Measurements from ENCODE around the gene MRPL36. TPM values are rescaled to one million over a fixed set of nuclear protein-coding genes. Genes with fewer than 3 reads are reported as not detected.
"Not testable (repeated sequence)": the region's sequence is repeated elsewhere in the genome, so short reads cannot be mapped to it uniquely, and the experiment has no call there.

MRPL36 gene
- total and polyA plus RNA-seq, 7 experiments from 2014 or later, result 14.1 to 77.5 (median 32.4) TPM

- Mint-ChIP-seq H3K27ac (peak within 1 kb of the TSS; percentile 95 to 100 (median 99)), H3K27me3 (no peaks in the 10 kb centered on the region), H3K4me1 (peaks cover 37 to 70% (median 55%) of the 10 kb centered on the region in 7 donors), H3K4me3 (peak within 1 kb of the TSS; percentile 93 to 100 (median 99)), H3K9me3 (peaks cover 0 to 4% (median 0%) of the 10 kb centered on the region in 11 donors), H3K36me3 (peaks cover 13 to 34% (median 16%) of the 10 kb centered on the region in 5 donors)
- Histone ChIP-seq H3K4me1 (ENCODE audit: control insufficient read depth in 2 of 2, insufficient read depth in 2 of 2, low read length in 2 of 2) (peaks cover 12 to 13% of the 10 kb centered on the region in 2 donors), H3K4me3 (ENCODE audit: low read length) (peak within 1 kb of the TSS; percentile 63), H3K27ac (ENCODE audit: low read depth, low read length) (peak within 1 kb of the TSS; percentile 88), H3K9me3 (ENCODE audit: control insufficient read depth in 2 of 3, low read length in 3 of 3) (no peaks in the 10 kb centered on the region), H3K27me3 (ENCODE audit: control insufficient read depth in 2 of 2, insufficient read depth in 2 of 2, low read length in 2 of 2) (no peaks in the 10 kb centered on the region), H3K36me3 (ENCODE audit: control insufficient read depth in 2 of 3, insufficient read depth in 3 of 3, low read length in 3 of 3) (peaks cover 4 to 63% (median 6%) of the 10 kb centered on the region in 3 experiments)
- DNase-seq (peak; percentile 56 to 80 (median 69)), ATAC-seq (peak; percentile 73)
- CTCF ChIA-PET, result interaction anchor here (1.0 kb wide), 1 partner anchor 133 kb away, joined by 3 read pairs; no protein-coding TSS in a partner anchor
- intact Hi-C loops (cut with micrococcal nuclease), result loop anchor here (1.0 to 10.0 kb wide), 10 partner anchors 9 to 1187 kb away; partner anchors contain the start of genes CEP72 (in 1 of the 2), CLPTM1L (in 1 of the 2), LPCAT1 (in 1 of the 2) and SLC12A7 (in 1 of the 2)
- POLR2A ChIA-PET, result interaction anchor here (0.9 to 2.6 kb wide), 12 partner anchors 8 to 1583 kb away, joined by 3 to 14 read pairs (median 4); partner anchors contain the start of genes CCDC127 and SDHA
Measured at GRCh38 chr5:1801222-1801966, 1.8 kb upstream of the MRPL36 start, which contains the start of gene NDUFS6. Gene NDUFS6 (plus strand): TSS chr5:1801407. CDS start chr5:1801418, 11 bp downstream.

DNA sequence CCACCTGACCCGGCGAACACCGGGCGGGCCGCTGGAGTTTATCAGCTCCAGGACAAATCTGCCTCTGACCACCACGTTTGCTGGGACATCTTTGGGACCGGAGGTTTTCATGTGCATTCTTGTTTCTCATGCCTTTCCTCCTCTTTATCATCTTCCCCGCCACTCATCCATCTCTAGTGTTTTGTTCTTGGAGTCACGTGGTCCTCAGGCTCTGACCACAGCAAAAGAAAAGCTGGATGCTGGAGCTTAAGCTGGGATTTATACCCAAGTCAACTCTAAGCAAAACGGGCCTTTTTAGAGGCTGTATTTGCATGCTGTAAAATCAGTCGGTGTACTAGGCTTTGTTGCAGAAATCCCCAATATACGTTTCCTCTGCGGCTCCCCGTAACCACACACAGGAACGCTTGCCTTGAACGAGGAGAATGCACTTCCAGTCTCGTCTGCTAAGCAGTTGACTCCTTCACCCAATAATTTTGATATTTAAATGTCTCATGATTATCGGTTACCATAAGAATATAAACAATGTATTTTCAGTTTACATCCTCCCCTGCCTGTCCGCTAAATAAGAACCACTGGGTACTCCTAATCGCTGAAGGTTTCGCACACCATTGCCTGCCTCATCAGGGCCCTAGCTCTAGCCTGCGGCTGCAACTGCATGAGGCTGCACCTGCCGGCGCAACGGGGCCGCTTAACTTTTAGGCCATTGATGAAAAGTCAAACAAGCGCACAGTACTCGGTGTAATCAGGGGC, 1.0 kb upstream of the MRPL36 start:
- peaks cover 0 to 4% (median 0%) of the 10 kb centered on the region in 11 donors for H3K9me3 Mint-ChIP-seq
- ATAC-seq, result peak; percentile 65
- peak overlapping the region; percentile 95 to 100 (median 99) for H3K27ac Mint-ChIP-seq
- peaks cover 38 to 68% (median 54%) of the 10 kb centered on the region in 7 donors for H3K4me1 Mint-ChIP-seq
- H3K27ac ChIP-seq (ENCODE audit: low read depth, low read length), result peak overlapping the region; percentile 88
- peak overlapping the region; percentile 93 to 100 (median 99) for H3K4me3 Mint-ChIP-seq
- peaks cover 4 to 63% (median 6%) of the 10 kb centered on the region in 3 experiments for H3K36me3 ChIP-seq (ENCODE audit: control insufficient read depth in 2 of 3, insufficient read depth in 3 of 3, low read length in 3 of 3)
- peak in 7 of 9 donors; percentile 62 to 75 (median 67) for DNase-seq
- H3K36me3 Mint-ChIP-seq, result peaks cover 13 to 31% (median 15%) of the 10 kb centered on the region in 5 donors
- ChIA-PET CTCF (interaction anchor here (0.9 to 1.0 kb wide), 2 partner anchors 63 to 133 kb away, joined by 3 read pairs; no protein-coding TSS in a partner anchor), POLR2A (interaction anchor here (0.6 to 2.6 kb wide), 13 partner anchors 8 to 1582 kb away, joined by 3 to 14 read pairs (median 4); partner anchors contain the start of genes CCDC127 and SDHA)
- H3K4me3 ChIP-seq (ENCODE audit: low read length), result peak overlapping the region; percentile 63
- intact Hi-C loops (cut with micrococcal nuclease), result loop anchor here (1.0 to 10.0 kb wide), 10 partner anchors 8 to 1186 kb away; partner anchors contain the start of genes CEP72 (in 1 of the 2), CLPTM1L (in 1 of the 2), LPCAT1 (in 1 of the 2) and SLC12A7 (in 1 of the 2)
- H3K27me3 ChIP-seq (ENCODE audit: control insufficient read depth in 2 of 2, insufficient read depth in 2 of 2, low read length in 2 of 2), result no peaks in the 10 kb centered on the region
- peaks cover 12 to 13% of the 10 kb centered on the region in 2 donors for H3K4me1 ChIP-seq (ENCODE audit: control insufficient read depth in 2 of 2, insufficient read depth in 2 of 2, low read length in 2 of 2)
- H3K9me3 ChIP-seq (ENCODE audit: control insufficient read depth in 2 of 3, low read length in 3 of 3), result no peaks in the 10 kb centered on the region
- H3K27me3 Mint-ChIP-seq, result no peaks in the 10 kb centered on the region

DNA sequence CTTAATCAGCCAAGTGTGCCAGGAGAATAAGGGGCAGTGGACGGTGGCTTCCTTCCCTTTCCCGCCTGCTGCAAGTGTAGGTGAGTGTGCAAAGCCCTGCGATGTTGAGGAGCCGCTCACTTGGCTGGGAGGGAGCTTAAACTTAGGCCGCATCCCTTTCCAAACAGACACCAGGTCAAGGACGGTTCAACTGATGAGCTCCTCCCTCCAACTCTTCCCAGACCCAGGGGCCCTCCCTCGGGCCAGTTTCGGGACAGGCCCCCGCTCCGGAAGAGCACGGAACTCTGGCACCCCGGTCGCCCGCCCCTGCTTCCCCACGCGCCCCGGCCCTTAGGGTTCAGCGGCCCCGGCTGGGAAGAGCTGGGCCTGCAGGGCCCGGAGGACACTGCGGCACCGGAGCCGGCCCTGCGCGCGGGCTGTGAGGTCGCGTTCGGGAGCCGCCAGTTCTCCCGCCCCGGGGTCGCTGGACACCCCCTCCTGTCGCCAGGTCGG, 481 bp downstream of the MRPL36 start:
- ChIA-PET POLR2A (no interaction called here), CTCF (no interaction called here)
- intact Hi-C loops (cut with micrococcal nuclease), result loop anchor here (1.0 to 10.0 kb wide), 3 partner anchors 36 to 1014 kb away; partner anchors contain the start of genes CLPTM1L (in 1 of the 2) and ZDHHC11B (in 1 of the 2)
- peaks cover 13 to 24% (median 14%) of the 10 kb centered on the region in 5 donors for H3K36me3 Mint-ChIP-seq
- H3K36me3 ChIP-seq (ENCODE audit: control insufficient read depth in 2 of 3, insufficient read depth in 3 of 3, low read length in 3 of 3), result peaks cover 0 to 48% (median 4%) of the 10 kb centered on the region in 3 experiments
- H3K27ac Mint-ChIP-seq, result peak overlapping the region in 8 of 9 donors; percentile 74 to 99 (median 87)
- H3K9me3 Mint-ChIP-seq, result peaks cover 0 to 4% (median 0%) of the 10 kb centered on the region in 11 donors
- H3K27ac ChIP-seq (ENCODE audit: low read depth, low read length), result peak overlapping the region; percentile 88
- DNase-seq (peak in 5 of 9 donors; percentile 10 to 64 (median 26)), ATAC-seq (peak; percentile 36)
- H3K4me3 Mint-ChIP-seq, result peak overlapping the region; percentile 77 to 100 (median 98)
- H3K4me1 ChIP-seq (ENCODE audit: control insufficient read depth in 2 of 2, insufficient read depth in 2 of 2, low read length in 2 of 2), result peaks cover 12 to 13% of the 10 kb centered on the region in 2 donors
- no peaks in the 10 kb centered on the region for H3K27me3 Mint-ChIP-seq
- no peaks in the 10 kb centered on the region for H3K9me3 ChIP-seq (ENCODE audit: control insufficient read depth in 2 of 3, low read length in 3 of 3)
- peak overlapping the region; percentile 63 for H3K4me3 ChIP-seq (ENCODE audit: low read length)
- H3K4me1 Mint-ChIP-seq, result peaks cover 41 to 64% (median 55%) of the 10 kb centered on the region in 7 donors
- no peaks in the 10 kb centered on the region for H3K27me3 ChIP-seq (ENCODE audit: control insufficient read depth in 2 of 2, insufficient read depth in 2 of 2, low read length in 2 of 2)

DNA sequence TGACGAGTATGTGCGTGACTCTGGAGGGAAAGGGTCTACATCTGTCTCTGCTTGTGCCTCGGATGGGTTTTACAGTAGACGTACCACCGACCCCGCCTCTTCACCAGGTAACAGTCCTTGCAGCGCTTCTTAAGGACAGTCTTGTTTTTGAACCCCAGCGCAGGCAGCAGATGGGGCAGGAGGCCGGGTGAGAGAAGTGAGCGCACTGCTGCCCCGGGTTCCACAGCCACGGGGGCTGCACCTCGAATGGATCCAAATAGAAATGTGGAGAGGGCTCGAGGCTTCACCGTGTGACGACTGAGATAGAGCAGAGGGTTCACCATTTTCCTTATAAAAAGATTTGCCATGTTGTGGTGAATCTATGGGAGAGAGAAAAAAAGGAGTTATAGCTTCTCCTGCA, 1.0 kb downstream of the MRPL36 start:
- H3K4me1 Mint-ChIP-seq, result peaks cover 37 to 63% (median 53%) of the 10 kb centered on the region in 7 donors
- ATAC-seq; H3K27me3 ChIP-seq (ENCODE audit: control insufficient read depth in 2 of 2, insufficient read depth in 2 of 2, low read length in 2 of 2); H3K27me3 Mint-ChIP-seq; H3K9me3 ChIP-seq (ENCODE audit: control insufficient read depth in 2 of 3, low read length in 3 of 3); CTCF ChIA-PET; H3K9me3 Mint-ChIP-seq; DNase-seq; POLR2A ChIA-PET: not testable (repeated sequence)
- peaks cover 12 to 15% of the 10 kb centered on the region in 2 donors for H3K4me1 ChIP-seq (ENCODE audit: control insufficient read depth in 2 of 2, insufficient read depth in 2 of 2, low read length in 2 of 2)
- H3K27ac Mint-ChIP-seq, result peak overlapping the region in 8 of 9 donors; percentile 60 to 99 (median 87)
- peaks cover 7 to 20% (median 9%) of the 10 kb centered on the region in 5 donors for H3K36me3 Mint-ChIP-seq
- H3K4me3 ChIP-seq (ENCODE audit: low read length), result peak overlapping the region; percentile 63
- peak overlapping the region; percentile 88 for H3K27ac ChIP-seq (ENCODE audit: low read depth, low read length)
- H3K36me3 ChIP-seq (ENCODE audit: control insufficient read depth in 2 of 3, insufficient read depth in 3 of 3, low read length in 3 of 3), result peaks cover 0 to 42% (median 4%) of the 10 kb centered on the region in 3 experiments
- intact Hi-C loops (cut with micrococcal nuclease), result loop anchor here in 1 of 2 donors (2.0 to 10.0 kb wide), 2 partner anchors 454 to 1014 kb away; partner anchors contain the start of genes CLPTM1L and ZDHHC11B
- H3K4me3 Mint-ChIP-seq, result peak overlapping the region; percentile 77 to 100 (median 98)

GRCh38 chr5:1797855-1798254, 1.8 kb downstream of the MRPL36 start:
- no peak for DNase-seq
- ATAC-seq, result no peak
- Mint-ChIP-seq H3K27me3 (no peaks in the 10 kb centered on the region), H3K27ac (peak overlapping the region in 6 of 9 donors; percentile 23 to 98 (median 45)), H3K4me1 (peaks cover 36 to 63% (median 53%) of the 10 kb centered on the region in 7 donors), H3K9me3 (peaks cover 0 to 2% (median 0%) of the 10 kb centered on the region in 11 donors), H3K4me3 (peak overlapping the region in 9 of 10 donors; percentile 4 to 99 (median 45)), H3K36me3 (peaks cover 1 to 18% (median 3%) of the 10 kb centered on the region in 5 donors)
- H3K27ac ChIP-seq (ENCODE audit: low read depth, low read length), result no peak overlapping the region
- ChIA-PET CTCF (interaction anchor here (0.6 kb wide), 1 partner anchor 23 kb away, joined by 5 read pairs; no protein-coding TSS in a partner anchor), POLR2A (no interaction called here)
- no peak overlapping the region for H3K4me3 ChIP-seq (ENCODE audit: low read length)
- intact Hi-C loops (cut with micrococcal nuclease), result loop anchor here in 1 of 2 donors (2.0 to 10.0 kb wide), 2 partner anchors 453 to 1013 kb away; partner anchors contain the start of genes CLPTM1L and ZDHHC11B
- no peaks in the 10 kb centered on the region for H3K27me3 ChIP-seq (ENCODE audit: control insufficient read depth in 2 of 2, insufficient read depth in 2 of 2, low read length in 2 of 2)
- H3K4me1 ChIP-seq (ENCODE audit: control insufficient read depth in 2 of 2, insufficient read depth in 2 of 2, low read length in 2 of 2), result peaks cover 19 to 21% of the 10 kb centered on the region in 2 donors
- H3K9me3 ChIP-seq (ENCODE audit: control insufficient read depth in 2 of 3, low read length in 3 of 3), result no peaks in the 10 kb centered on the region
- H3K36me3 ChIP-seq (ENCODE audit: control insufficient read depth in 2 of 3, insufficient read depth in 3 of 3, low read length in 3 of 3), result peaks cover 0 to 35% (median 4%) of the 10 kb centered on the region in 3 experiments
